GM19043 (cell line): ENCODE data around the gene RBFOX1.

Experiments
- ATAC-seq: cut with Tn5 transposase; IDR thresholded peaks from one replicate; pipeline ENCODE4 v1.9.1; 2021; ENCODE audit warnings: low read depth; ENCODE audit not compliant: unreplicated experiment

The RBFOX1 gene

GRCh38 chr16:7366993-7367880 is 34.6 kb downstream of the RBFOX1 start:
- ATAC-seq: no peak

- ATAC-seq: no peak
Measured at GRCh38 chr16:7369204-7369603, 36.6 kb downstream of the RBFOX1 start.

- ATAC-seq: no peak
Measured at GRCh38 chr16:7372095-7372494, 39.5 kb downstream of the RBFOX1 start.

- no peak for ATAC-seq
Measured at GRCh38 chr16:7373776-7374175, 41.1 kb downstream of the RBFOX1 start.

- ATAC-seq: no peak
Measured at GRCh38 chr16:7374614-7375174, 42.0 kb downstream of the RBFOX1 start.

GRCh38 chr16:7376227-7376626 is 43.6 kb downstream of the RBFOX1 start:
- ATAC-seq: no peak

GRCh38 chr16:7377231-7377630 is 44.6 kb downstream of the RBFOX1 start:
- no peak for ATAC-seq

GRCh38 chr16:7378024-7378695 is 45.5 kb downstream of the RBFOX1 start:
- ATAC-seq: no peak

GRCh38 chr16:7380441-7380840 is 47.8 kb downstream of the RBFOX1 start:
- ATAC-seq: no peak

GRCh38 chr16:7380911-7381310 is 48.3 kb downstream of the RBFOX1 start:
- no peak for ATAC-seq

GRCh38 chr16:7381671-7382070 is 49.0 kb downstream of the RBFOX1 start:
- no peak for ATAC-seq

- ATAC-seq: no peak
Measured at GRCh38 chr16:7382521-7382920, 49.9 kb downstream of the RBFOX1 start.

- ATAC-seq: no peak
Measured at GRCh38 chr16:7390974-7391373, 58.3 kb downstream of the RBFOX1 start.

GRCh38 chr16:7391694-7392093 is 59.0 kb downstream of the RBFOX1 start:
- no peak for ATAC-seq

- ATAC-seq: no peak
Measured at GRCh38 chr16:7392206-7392605, 59.6 kb downstream of the RBFOX1 start.

GRCh38 chr16:7393680-7394079 is 61.0 kb downstream of the RBFOX1 start:
- no peak for ATAC-seq

GRCh38 chr16:7394720-7395336 is 62.2 kb downstream of the RBFOX1 start:
- ATAC-seq: no peak

GRCh38 chr16:7397901-7398300 is 65.3 kb downstream of the RBFOX1 start:
- ATAC-seq: no peak

- no peak for ATAC-seq
Measured at GRCh38 chr16:7398536-7398935, 65.9 kb downstream of the RBFOX1 start.

- no peak for ATAC-seq
Measured at GRCh38 chr16:7399296-7399695, 66.7 kb downstream of the RBFOX1 start.
